Measurements from ENCODE around the gene ACSM3.

ACSM3 gene

DNA sequence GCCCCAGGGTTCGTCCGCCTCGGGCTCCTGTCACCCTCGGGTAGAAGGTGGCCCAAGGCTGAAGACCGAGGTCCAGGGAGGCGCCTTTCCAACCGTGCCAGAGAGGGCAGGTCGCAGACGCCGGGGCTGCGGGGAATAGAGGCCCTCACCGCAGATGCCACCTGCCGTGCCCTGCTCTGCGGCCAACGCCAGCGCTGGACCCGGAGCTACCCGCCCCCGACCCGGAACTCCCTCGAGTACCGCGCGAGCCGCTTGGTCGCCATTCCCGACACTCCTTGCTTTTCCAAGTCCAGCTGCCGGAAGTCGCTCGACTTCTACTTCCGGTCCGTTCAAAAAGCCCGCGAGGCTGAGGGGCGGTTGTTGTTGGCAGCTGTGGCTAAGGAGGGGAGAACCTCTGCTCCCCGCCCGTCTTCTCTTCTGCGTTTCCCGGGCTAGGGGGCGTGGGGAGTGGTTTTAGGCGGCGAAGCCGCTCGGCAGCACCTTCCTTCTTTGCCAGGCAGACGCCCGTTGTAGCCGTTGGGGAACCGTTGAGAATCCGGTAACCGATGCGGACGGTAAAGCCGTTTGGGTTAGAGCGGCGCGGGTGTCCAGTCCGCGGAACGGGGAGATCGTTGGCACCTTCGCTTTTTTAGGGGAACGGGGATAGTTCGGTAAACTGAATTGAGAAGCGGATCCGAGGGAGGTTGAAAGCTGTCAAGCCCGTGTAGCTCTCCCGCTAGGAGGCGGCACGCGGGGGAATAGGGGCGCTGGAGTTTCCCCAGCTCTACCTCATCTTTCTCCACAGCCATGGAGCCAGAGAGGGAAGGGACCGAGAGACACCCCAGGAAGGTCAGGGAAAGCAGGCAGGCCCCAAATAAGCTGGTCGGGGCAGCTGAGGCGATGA lies 42.6 kb downstream of the ACSM3 start, which contains the start of the genes ERI2 and REXO5:
ERI2 (minus strand) TSS at position 305 of the 883 bp plus-strand sequence; CDS start at position 263, 42 bp downstream.
REXO5 (plus strand) TSS at position 360 of the 883 bp plus-strand sequence; CDS start at position 787, 427 bp downstream.
- H3K4me3 ChIP-seq (ENCODE audit: low read depth, low read length), result peak within 1 kb of the TSS; percentile 85
- CTCF ChIA-PET, result interaction anchor here (0.7 to 5.2 kb wide), 17 partner anchors 8 to 497 kb away, joined by 3 to 21 read pairs (median 4); no protein-coding TSS in a partner anchor
- TF ChIP-seq CTCF (IDR thresholded peaks at IDR 0.05; ENCODE audit: insufficient read depth, low read length, missing control alignments), result peak; percentile 70
- peak; percentile 58 for DNase-seq (ENCODE audit: low read depth, low spot score)
- POLR2A ChIA-PET, result interaction anchor here (0.7 to 1.3 kb wide), 2 partner anchors 94 to 283 kb away, joined by 3 to 5 read pairs; partner anchors contain the start of genes DCUN1D3 and LYRM1

DNA sequence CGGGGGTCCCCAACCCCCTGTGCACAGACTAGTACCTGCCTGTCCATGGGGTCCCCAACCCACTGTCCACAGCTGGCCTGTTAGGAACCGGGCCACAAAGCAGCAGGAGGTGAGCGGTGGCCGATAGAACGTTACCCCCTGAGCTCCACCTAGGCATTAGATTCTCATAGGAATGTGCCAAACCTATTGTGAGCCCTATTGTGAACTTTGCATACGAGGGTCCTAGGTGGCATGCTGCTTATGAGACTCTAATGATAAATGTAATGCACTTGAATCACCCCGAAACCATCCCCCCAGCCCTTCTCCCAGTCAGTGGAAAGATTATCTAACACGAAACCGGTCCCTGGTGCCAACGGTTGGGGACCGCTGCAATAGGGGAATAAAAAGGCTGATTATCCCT lies 44.0 kb downstream of the ACSM3 start:
- H3K4me3 ChIP-seq (ENCODE audit: low read depth, low read length), result no peak overlapping the region
- POLR2A ChIA-PET, result no interaction called here
- no peak for TF ChIP-seq CTCF (IDR thresholded peaks at IDR 0.05; ENCODE audit: insufficient read depth, low read length, missing control alignments)
- CTCF ChIA-PET, result interaction anchor here (2.1 to 2.4 kb wide), 2 partner anchors 10 to 40 kb away, joined by 7 read pairs; no protein-coding TSS in a partner anchor
- DNase-seq (ENCODE audit: low read depth, low spot score), result no peak

DNA sequence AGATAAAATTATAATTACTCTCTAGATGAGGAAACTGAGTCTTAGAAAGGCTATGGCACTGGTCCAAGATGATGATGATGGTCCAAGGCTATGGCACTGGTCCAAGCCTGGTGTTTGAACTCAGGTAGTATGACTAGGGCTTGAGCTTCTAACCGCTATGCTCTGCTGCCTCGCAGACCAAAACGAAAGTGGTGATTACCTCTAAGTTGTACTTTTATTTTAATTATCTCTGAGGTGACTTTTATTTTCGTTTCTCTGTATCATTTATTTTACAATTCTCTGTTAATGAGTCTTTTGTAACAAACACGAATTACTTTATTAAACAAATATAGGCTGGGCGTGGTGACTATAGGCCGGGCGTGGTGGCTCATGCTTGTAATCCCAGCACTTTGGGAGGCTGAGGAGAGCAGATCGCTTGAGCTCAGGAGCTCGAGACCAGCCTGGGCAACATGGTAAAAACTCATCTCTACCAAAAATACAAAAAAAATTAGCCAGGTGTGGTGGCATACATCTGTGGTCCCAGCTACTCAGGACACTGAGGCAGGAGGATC lies 48.1 kb downstream of the ACSM3 start:
- CTCF ChIA-PET, result interaction anchor here (0.8 to 1.1 kb wide), 2 partner anchors 38 to 489 kb away, joined by 3 read pairs; no protein-coding TSS in a partner anchor
- TF ChIP-seq CTCF (IDR thresholded peaks at IDR 0.05; ENCODE audit: insufficient read depth, low read length, missing control alignments), result no peak
- H3K4me3 ChIP-seq (ENCODE audit: low read depth, low read length), result no peak overlapping the region
- POLR2A ChIA-PET, result no interaction called here
- no peak for DNase-seq (ENCODE audit: low read depth, low spot score)

- H3K4me3 ChIP-seq (ENCODE audit: low read depth, low read length), result no peak overlapping the region
- no peak for TF ChIP-seq CTCF (IDR thresholded peaks at IDR 0.05; ENCODE audit: insufficient read depth, low read length, missing control alignments)
- DNase-seq (ENCODE audit: low read depth, low spot score), result no peak
- CTCF ChIA-PET, result interaction anchor here (0.8 to 1.1 kb wide), 2 partner anchors 38 to 488 kb away, joined by 3 read pairs; no protein-coding TSS in a partner anchor
- POLR2A ChIA-PET, result no interaction called here
These were observed 48.7 kb downstream of the ACSM3 start for GRCh38 chr16:20812510-20812909.

GRCh38 chr16:20814784-20815183 lies 51.0 kb downstream of the ACSM3 start:
- no peak for TF ChIP-seq CTCF (IDR thresholded peaks at IDR 0.05; ENCODE audit: insufficient read depth, low read length, missing control alignments)
- no peak for DNase-seq (ENCODE audit: low read depth, low spot score)
- ChIA-PET POLR2A (no interaction called here), CTCF (interaction anchor here (1.8 to 2.5 kb wide), 3 partner anchors 8 to 35 kb away, joined by 4 to 11 read pairs (median 10); partner anchors contain the start of genes ERI2 and REXO5)
- H3K4me3 ChIP-seq (ENCODE audit: low read depth, low read length), result no peak overlapping the region
